Retinal pigment epithelial cell (primary cell): Measurements from ENCODE around the gene GPI.

Source experiments
- DNase-seq: peaks from one replicate; pipeline ENCODE4 v3.0.0-alpha.2; 2010; ENCODE audit warnings: low read depth
- H3K4me3 ChIP-seq: 2 replicates; pipeline ENCODE4 v1.5.1; 2011; ENCODE audit warnings: mild to moderate bottlenecking, low read length, control low read depth, moderate library complexity
- CTCF ChIP-seq: conservative IDR thresholded peaks from 2 replicates; pipeline ENCODE4 v1.5.1; 2011; ENCODE audit warnings: low read depth, low read length, control low read depth, inconsistent platforms

GPI gene

GRCh38 chr19:34341935-34342680, 22.9 kb upstream of the GPI start:
- no peak overlapping the region for H3K4me3 ChIP-seq
- no peak for DNase-seq
- TF ChIP-seq CTCF: no peak

- DNase-seq: no peak
- no peak for TF ChIP-seq CTCF
- no peak overlapping the region for H3K4me3 ChIP-seq
These were observed 21.2 kb upstream of the GPI start for GRCh38 chr19:34343751-34344150.

GRCh38 chr19:34345947-34346351, 19.0 kb upstream of the GPI start:
- no peak overlapping the region for H3K4me3 ChIP-seq
- TF ChIP-seq CTCF: peak; percentile 95
- DNase-seq: peak; percentile 17

- TF ChIP-seq CTCF: no peak
- DNase-seq: no peak
- no peak overlapping the region for H3K4me3 ChIP-seq
These were observed 17.3 kb upstream of the GPI start for GRCh38 chr19:34347561-34348165.

- DNase-seq: no peak
- H3K4me3 ChIP-seq: no peak overlapping the region
- TF ChIP-seq CTCF: no peak
These were observed 16.0 kb upstream of the GPI start for GRCh38 chr19:34348899-34349487.

- no peak for DNase-seq
- TF ChIP-seq CTCF: no peak
- no peak overlapping the region for H3K4me3 ChIP-seq
These were observed 14.8 kb upstream of the GPI start for GRCh38 chr19:34350161-34350561.
